ENCODE measurements around the gene DPH1.

GRCh38 chr17:2025622-2026309 lies 4.2 kb upstream of the DPH1 start:
- TF ChIP-seq POLR2A (IDR thresholded peaks at IDR 0.05; ENCODE audit: extremely low read depth, insufficient read length) (no peak), CTCF (IDR thresholded peaks at IDR 0.05; ENCODE audit: low read depth, low read length) (peak; percentile 23), MAX (IDR thresholded peaks at IDR 0.05; ENCODE audit: low read depth, low read length) (no peak), MYC (IDR thresholded peaks at IDR 0.05; ENCODE audit: low read depth, low read length) (no peak)
